GM19240 (cell line): ENCODE results near the gene BCORL1.

Experiments used
- DNase-seq: peaks from one replicate; pipeline ENCODE4 v3.0.0; 2011; ENCODE audit warnings: low spot score; ENCODE audit not compliant: insufficient read length

Gene BCORL1

GRCh38 chrX:129982300-129983251 is at the start of gene BCORL1:
TSS of gene BCORL1 (plus strand) at chrX:129982635. CDS start at chrX:130005232, 22,597 bp downstream.
- peak; percentile 93 for DNase-seq

GRCh38 chrX:129932821-129933321 is 49.6 kb upstream of the BCORL1 start:
- no peak for DNase-seq

GRCh38 chrX:129933700-129934099 is 48.7 kb upstream of the BCORL1 start:
- DNase-seq, result no peak

- no peak for DNase-seq
These were observed 48.0 kb upstream of the BCORL1 start for GRCh38 chrX:129934461-129934860.

- DNase-seq, result no peak
These were observed 47.5 kb upstream of the BCORL1 start for GRCh38 chrX:129934952-129935351.

GRCh38 chrX:129938081-129938480 is 44.4 kb upstream of the BCORL1 start:
- no peak for DNase-seq

GRCh38 chrX:129939986-129940385 is 42.4 kb upstream of the BCORL1 start:
- DNase-seq, result no peak

GRCh38 chrX:129940721-129941120 is 41.7 kb upstream of the BCORL1 start:
- DNase-seq, result no peak

GRCh38 chrX:129945131-129945530 is 37.3 kb upstream of the BCORL1 start:
- DNase-seq, result no peak

- no peak for DNase-seq
These were observed 29.1 kb upstream of the BCORL1 start for GRCh38 chrX:129953334-129953648.

- no peak for DNase-seq
These were observed 28.6 kb upstream of the BCORL1 start for GRCh38 chrX:129953881-129954280.

- DNase-seq, result no peak
These were observed 27.6 kb upstream of the BCORL1 start for GRCh38 chrX:129954804-129955203.

GRCh38 chrX:129955682-129956081 is 26.8 kb upstream of the BCORL1 start:
- DNase-seq, result no peak

- DNase-seq, result no peak
These were observed 26.3 kb upstream of the BCORL1 start for GRCh38 chrX:129956145-129956544.

GRCh38 chrX:129956765-129957164 is 25.7 kb upstream of the BCORL1 start:
- DNase-seq, result no peak

- no peak for DNase-seq
These were observed 25.0 kb upstream of the BCORL1 start for GRCh38 chrX:129957241-129958082.

- DNase-seq, result no peak
These were observed 24.4 kb upstream of the BCORL1 start for GRCh38 chrX:129958083-129958465.

- DNase-seq, result no peak
These were observed 23.5 kb upstream of the BCORL1 start for GRCh38 chrX:129958814-129959492.

- DNase-seq, result no peak
These were observed 23.0 kb upstream of the BCORL1 start for GRCh38 chrX:129959493-129959832.

GRCh38 chrX:129961180-129962083 is 21.0 kb upstream of the BCORL1 start:
- DNase-seq, result peak; percentile 80

- no peak for DNase-seq
These were observed 18.7 kb upstream of the BCORL1 start for GRCh38 chrX:129963729-129964128.
